IPS DF 6.9 (cell line): ENCODE results near the gene RAET1G.

Source experiments
- DNase-seq: peaks from one replicate; pipeline ENCODE4 v3.0.0-alpha.2; 2013; ENCODE audit warnings: low read depth, low spot score
- H3K27ac ChIP-seq: one replicate; pipeline ENCODE4 v1.5.1; 2013; ENCODE audit warnings: low read length, control low read depth
- H3K27me3 ChIP-seq: 2 replicates; pipeline ENCODE4 v1.6.1; 2013; ENCODE audit warnings: mild to moderate bottlenecking, low read length; ENCODE audit not compliant: control insufficient read depth, insufficient read depth
- H3K36me3 ChIP-seq: 2 replicates; pipeline ENCODE4 v1.6.1; 2013; ENCODE audit warnings: low read length; ENCODE audit not compliant: control insufficient read depth, insufficient read depth
- H3K4me1 ChIP-seq: 2 replicates; pipeline ENCODE4 v1.6.1; 2013; ENCODE audit warnings: low read length; ENCODE audit not compliant: control insufficient read depth, insufficient read depth
- H3K4me3 ChIP-seq: 2 replicates; pipeline ENCODE4 v1.5.1; 2013; ENCODE audit warnings: mild to moderate bottlenecking, low read length
- H3K9me3 ChIP-seq: 2 replicates; pipeline ENCODE4 v1.6.1; 2013; ENCODE audit warnings: low read length, inconsistent platforms; ENCODE audit not compliant: control insufficient read depth, insufficient read depth
- WGBS: extraction: QIAGEN DNeasy Blood & Tissue Kit; methylation state at CpG from one replicate; pipeline ENCODE4 v1.1.7; 2013; ENCODE audit warnings: mixed read lengths, missing lambda C conversion rate; ENCODE audit not compliant: insufficient read length, insufficient coverage; 5-methylcytosine and 5-hydroxymethylcytosine counted together

RAET1G gene

DNA sequence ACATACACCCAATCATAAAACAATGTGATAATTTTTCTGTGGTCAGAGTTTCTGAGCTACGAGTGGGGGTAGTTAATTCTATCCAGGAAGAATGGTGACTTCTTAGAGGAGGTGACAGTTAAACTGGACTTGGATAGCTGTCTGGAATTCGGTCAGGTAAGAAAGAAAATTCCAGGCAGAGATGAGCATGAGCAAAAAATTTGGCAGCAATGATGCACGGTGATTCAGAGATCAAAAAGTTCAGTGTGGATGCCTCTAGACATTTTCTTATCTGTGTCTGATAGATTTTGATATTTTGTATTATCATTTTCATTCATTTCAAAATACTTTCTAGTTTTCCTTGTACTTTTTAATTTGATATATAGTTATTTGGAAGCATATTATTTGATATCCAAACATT, 37.0 kb downstream of the RAET1G start:
- no peaks in the 10 kb centered on the region for H3K27me3 ChIP-seq
- whole genome bisulfite sequencing, result no CpG with 5 or more reads among the region's 3 CpGs

DNA sequence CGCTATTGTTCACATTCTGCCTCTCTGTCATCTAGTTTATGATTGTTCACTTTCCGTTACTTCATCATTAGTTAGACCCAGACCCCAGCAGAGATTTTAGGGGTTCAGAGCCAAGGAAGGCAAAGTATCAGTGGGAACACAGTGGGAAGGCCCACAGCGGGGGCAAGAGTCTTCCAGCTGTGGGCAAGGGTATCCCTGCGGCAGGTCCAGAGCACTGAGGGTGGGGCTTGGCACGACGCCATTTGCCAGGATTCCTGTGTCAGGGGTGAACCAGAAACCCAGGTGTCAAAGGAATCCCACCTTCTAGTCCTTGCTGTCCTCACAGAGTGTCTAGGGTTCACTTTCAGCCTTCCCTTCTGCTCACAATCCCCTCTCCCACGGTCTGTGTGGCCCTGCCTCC, 38.3 kb downstream of the RAET1G start:
- WGBS, result no CpG with 5 or more reads among the region's 7 CpGs

More for the DNA sequence above, 37.0 kb downstream of the RAET1G start:
- Histone ChIP-seq H3K4me1 (no peaks in the 10 kb centered on the region), H3K9me3 (no peaks in the 10 kb centered on the region), H3K36me3 (no peaks in the 10 kb centered on the region), H3K27ac (no peak overlapping the region), H3K4me3 (no peak overlapping the region)
- DNase-seq, result no peak

DNA sequence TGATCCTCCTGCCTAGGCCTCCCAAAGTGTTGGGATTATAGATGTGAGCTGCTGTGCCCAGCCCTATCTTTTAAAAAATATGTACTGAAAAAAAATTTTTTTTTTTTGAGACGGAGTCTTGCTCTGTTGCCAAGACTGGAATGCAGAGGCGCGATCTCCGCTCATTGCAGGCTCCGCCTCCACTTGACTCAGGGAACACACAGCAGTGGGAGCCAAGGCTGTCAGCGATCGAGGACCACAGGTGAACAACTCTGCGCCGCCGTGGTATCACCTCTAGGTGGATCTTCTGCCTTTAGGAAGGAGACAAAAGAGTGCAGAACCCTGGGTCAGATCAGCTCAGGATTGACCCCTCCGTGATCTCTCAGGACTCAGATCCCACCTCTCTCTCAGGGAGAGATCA, 38.7 kb downstream of the RAET1G start:
- H3K36me3 ChIP-seq, result no peaks in the 10 kb centered on the region
- no peak for DNase-seq
- no peak overlapping the region for H3K4me3 ChIP-seq
- no CpG with 5 or more reads among the region's 11 CpGs for WGBS
- H3K4me1 ChIP-seq, result no peaks in the 10 kb centered on the region
- no peaks in the 10 kb centered on the region for H3K27me3 ChIP-seq
- no peaks in the 10 kb centered on the region for H3K9me3 ChIP-seq
- H3K27ac ChIP-seq, result no peak overlapping the region

More for the DNA sequence above, 38.3 kb downstream of the RAET1G start:
- no peak overlapping the region for H3K27ac ChIP-seq
- H3K36me3 ChIP-seq, result no peaks in the 10 kb centered on the region
- H3K9me3 ChIP-seq, result no peaks in the 10 kb centered on the region
- H3K4me3 ChIP-seq, result no peak overlapping the region
- H3K27me3 ChIP-seq, result no peaks in the 10 kb centered on the region
- no peaks in the 10 kb centered on the region for H3K4me1 ChIP-seq
- DNase-seq, result no peak

DNA sequence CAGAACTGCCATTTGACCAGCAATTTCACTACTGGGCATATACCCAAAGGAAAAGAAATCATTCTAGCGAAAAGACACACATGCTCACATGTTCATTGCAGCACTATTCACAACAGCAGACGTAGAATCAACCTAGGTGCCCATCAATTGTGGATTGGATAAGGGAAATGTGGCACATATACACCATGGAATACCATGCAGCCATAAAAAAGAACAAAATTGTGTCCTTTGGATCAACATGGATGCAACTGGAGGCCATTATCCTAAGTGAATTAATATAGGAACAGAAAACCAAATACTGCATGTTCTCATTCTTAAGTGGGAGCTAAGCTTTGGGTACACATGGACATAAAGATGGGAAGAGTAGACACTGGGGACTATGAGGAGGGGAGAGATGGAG, 41.1 kb downstream of the RAET1G start:
- H3K27ac ChIP-seq, result no peak overlapping the region
- H3K4me3 ChIP-seq, result no peak overlapping the region
- no peaks in the 10 kb centered on the region for H3K36me3 ChIP-seq
- no peak for DNase-seq
- H3K9me3 ChIP-seq, result no peaks in the 10 kb centered on the region
- no peaks in the 10 kb centered on the region for H3K27me3 ChIP-seq
- WGBS, result no CpG with 5 or more reads among the region's 2 CpGs
- no peaks in the 10 kb centered on the region for H3K4me1 ChIP-seq

DNA sequence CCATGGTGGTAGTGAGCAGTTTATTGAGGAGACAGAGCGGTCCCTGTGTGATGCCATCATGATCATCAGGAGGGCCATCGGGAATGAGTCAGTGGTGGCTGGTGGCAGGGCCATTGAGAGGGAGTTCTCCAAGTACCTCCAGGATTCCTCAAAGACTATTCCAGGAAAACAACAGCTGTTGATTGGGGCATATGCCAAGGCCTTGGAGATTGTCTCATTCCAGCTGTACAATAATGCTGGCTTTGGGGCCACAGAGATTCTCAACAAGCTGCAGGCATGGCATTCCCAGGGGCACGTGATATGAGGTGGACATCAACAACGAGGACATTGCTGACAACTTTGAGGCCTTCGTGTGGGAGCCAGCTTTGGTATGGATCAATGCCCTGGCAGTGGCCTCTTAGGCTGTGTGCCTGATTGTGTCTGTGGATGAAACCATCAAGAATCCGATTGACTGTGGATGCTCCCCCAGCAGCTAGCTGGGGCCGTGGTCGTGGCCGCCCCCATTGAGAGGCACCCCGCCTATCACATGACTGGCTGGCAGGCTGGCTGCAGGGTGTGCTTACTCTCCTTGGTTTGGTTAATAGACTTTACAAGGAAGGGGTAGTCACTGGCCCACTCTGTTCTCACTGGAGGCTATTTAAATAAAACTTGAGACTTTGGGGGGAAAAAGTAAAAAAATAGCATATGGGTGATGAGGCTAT, 41.7 kb downstream of the RAET1G start:
- Histone ChIP-seq H3K27ac (no peak overlapping the region), H3K4me1 (no peaks in the 10 kb centered on the region), H3K36me3 (no peaks in the 10 kb centered on the region), H3K27me3 (no peaks in the 10 kb centered on the region), H3K4me3 (no peak overlapping the region), H3K9me3 (no peaks in the 10 kb centered on the region)
- no CpG with 5 or more reads among the region's 10 CpGs for WGBS
- DNase-seq, result no peak

DNA sequence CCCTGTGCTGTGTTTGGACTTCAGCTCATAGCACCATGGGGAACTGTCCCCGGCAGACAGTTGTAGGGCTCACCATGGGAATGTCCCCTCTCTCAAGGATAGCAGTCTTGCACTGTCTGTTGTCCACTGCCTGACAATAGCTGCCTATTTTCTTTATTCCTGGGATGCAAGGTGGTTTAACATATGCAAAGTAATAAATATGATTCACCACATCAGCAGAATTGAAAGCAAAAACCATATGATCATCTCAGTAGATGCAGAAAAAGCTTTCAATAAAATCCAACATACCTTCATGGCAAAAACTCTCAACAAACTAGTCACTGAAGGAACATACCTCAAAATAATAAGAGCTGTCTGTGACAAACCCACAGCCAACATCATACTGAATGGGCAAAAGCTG, 45.3 kb downstream of the RAET1G start:
- DNase-seq, result no peak
- H3K27ac ChIP-seq, result no peak overlapping the region
- no peak overlapping the region for H3K4me3 ChIP-seq
- H3K4me1 ChIP-seq, result no peaks in the 10 kb centered on the region
- H3K9me3 ChIP-seq, result no peaks in the 10 kb centered on the region
- H3K27me3 ChIP-seq, result no peaks in the 10 kb centered on the region
- no CpG with 5 or more reads among the region's 1 CpG for WGBS
- no peaks in the 10 kb centered on the region for H3K36me3 ChIP-seq

DNA sequence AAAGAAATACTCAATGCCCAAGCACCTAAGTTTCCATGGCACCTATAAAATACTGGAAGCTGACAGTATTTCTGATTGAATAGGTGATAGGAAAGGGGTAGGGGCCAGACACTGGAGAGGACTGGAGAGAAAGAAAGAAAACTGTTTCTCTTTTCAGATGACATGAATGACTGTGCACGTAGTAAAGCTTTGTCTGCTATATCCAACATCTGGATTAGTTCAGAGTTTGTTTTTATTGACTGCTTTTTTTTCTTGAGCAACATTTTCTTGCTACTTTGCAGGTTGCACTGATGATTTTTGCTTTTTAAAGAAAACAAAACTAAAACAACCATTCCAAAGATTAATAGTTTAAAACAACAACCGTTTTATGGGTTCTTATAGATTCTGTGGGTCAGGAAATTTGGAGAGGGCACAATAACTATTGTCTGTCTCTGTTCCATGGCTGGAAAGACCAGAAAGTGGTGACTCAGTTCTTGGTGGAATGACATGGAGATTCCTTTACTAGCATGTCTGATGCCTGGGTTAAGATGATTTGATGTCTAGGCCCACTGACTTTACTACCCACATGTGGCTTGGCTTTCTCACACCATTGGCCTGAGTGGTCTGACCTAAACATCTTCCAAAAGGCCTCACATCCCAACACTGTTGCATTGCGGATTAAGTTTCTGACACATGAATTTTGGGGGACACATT, 46.5 kb downstream of the RAET1G start:
- DNase-seq, result no peak
- Histone ChIP-seq H3K27me3 (no peaks in the 10 kb centered on the region), H3K36me3 (no peaks in the 10 kb centered on the region), H3K4me1 (no peaks in the 10 kb centered on the region), H3K27ac (no peak overlapping the region), H3K9me3 (no peaks in the 10 kb centered on the region), H3K4me3 (no peak overlapping the region)
- no CpG with 5 or more reads among the region's 3 CpGs for WGBS

DNA sequence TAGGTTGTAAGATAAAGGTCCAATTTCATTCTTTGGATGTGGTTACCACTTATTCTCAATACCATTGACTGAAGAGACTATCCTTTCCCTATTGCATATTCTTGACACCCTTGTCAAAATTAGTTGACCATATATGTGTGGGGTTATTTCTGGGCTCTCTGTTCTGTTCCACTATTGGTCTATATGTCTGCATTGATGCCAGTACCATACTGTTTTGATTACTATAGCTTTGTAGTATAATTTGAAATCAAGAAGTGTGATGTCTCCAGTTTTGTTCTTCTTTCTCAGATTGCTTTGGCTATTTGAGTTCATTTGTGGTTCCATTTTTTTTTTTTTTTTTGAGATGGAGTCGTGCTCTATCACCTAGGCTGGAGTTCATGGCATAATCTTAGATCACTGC, 50.7 kb downstream of the RAET1G start:
- Histone ChIP-seq H3K4me3 (no peak overlapping the region), H3K9me3 (no peaks in the 10 kb centered on the region), H3K36me3 (no peaks in the 10 kb centered on the region), H3K4me1 (peaks cover 3% of the 10 kb centered on the region; the same call in 1 of the 2 replicates), H3K27ac (no peak overlapping the region), H3K27me3 (no peaks in the 10 kb centered on the region)
- DNase-seq, result no peak
- no CpG with 5 or more reads among the region's 1 CpG for WGBS

DNA sequence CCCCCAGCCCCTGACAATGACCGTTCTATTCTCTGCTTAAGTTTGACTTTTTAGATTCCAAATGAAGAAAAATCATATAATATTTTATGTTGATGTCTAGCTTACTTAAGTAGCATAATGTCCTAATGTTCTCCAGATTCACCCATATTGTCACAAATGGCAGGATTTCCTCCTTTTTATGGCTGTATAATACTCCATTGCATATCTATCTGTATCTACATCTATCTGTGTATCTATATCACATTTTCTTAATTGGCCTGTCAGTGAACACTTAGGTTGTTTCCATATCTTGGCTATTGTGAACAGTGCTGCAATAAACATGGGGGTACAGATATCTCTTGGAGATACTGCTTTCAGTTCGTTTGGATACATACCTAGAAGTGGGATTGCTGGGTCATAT, 51.7 kb downstream of the RAET1G start:
- no peak for DNase-seq
- H3K9me3 ChIP-seq, result no peaks in the 10 kb centered on the region
- peaks cover 3% of the 10 kb centered on the region; the same call in 1 of the 2 replicates for H3K4me1 ChIP-seq
- no peaks in the 10 kb centered on the region for H3K36me3 ChIP-seq
- H3K4me3 ChIP-seq, result no peak overlapping the region
- no CpG with 5 or more reads among the region's 2 CpGs for WGBS
- H3K27me3 ChIP-seq, result no peaks in the 10 kb centered on the region
- no peak overlapping the region for H3K27ac ChIP-seq

DNA sequence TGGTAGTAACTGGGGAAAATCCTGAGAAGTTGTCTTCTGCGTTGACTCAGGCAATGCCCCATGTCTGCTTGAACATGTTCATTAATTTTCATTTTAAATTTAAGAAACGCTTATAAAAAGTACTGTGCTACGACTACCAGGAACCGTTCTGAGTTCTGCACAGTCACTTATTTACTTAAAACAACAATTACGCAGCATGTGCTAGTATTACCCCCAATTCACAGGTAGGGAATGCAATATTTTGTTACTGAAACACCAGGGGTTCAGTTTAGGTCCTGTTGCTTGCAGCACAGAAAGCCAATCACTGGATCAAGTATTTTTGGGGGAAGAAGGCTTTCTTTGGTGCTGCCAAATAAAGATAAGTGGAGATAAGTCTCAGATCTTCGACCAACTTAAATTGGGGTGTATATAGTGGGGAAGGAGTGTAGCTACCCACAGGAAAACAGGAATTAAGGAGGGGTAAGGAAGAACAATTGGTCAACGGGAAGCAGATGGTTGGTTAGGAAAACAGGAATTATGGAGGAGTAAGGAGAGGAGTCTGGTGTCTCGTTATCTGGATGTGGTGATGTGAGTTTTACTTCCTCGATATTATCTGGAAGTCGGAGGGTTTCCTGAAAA, 53.5 kb downstream of the RAET1G start:
- 100% methylated on average over 1 of the region's 10 CpGs for WGBS
- Histone ChIP-seq H3K4me1 (peaks cover 3% of the 10 kb centered on the region; the same call in 1 of the 2 replicates), H3K9me3 (no peaks in the 10 kb centered on the region), H3K27me3 (no peaks in the 10 kb centered on the region), H3K36me3 (no peaks in the 10 kb centered on the region), H3K27ac (no peak overlapping the region), H3K4me3 (no peak overlapping the region)
- DNase-seq, result no peak
